ENCODE results near the gene FAM117A. TPM values are rescaled to one million over a fixed set of nuclear protein-coding genes. Genes with fewer than 3 reads are reported as not detected.

The FAM117A gene
- total RNA-seq, 2 experiments from 2014 or later = 23.2 to 26.5 TPM

- TF ChIP-seq CTCF (IDR thresholded peaks at IDR 0.05) = no peak
- Mint-ChIP-seq H3K27ac (peak overlapping the region; percentile 87), H3K27me3 (no peaks in the 10 kb centered on the region), H3K4me3 (peak overlapping the region; percentile 99), H3K4me1 (ENCODE audit: low read depth) (peaks cover 49% of the 10 kb centered on the region), H3K9me3 (no peaks in the 10 kb centered on the region), H3K36me3 (ENCODE audit: low read depth) (peaks cover 82% of the 10 kb centered on the region)
- peaks cover 67% of the 10 kb centered on the region for H3K36me3 ChIP-seq (ENCODE audit: insufficient read depth, low read length)
- ATAC-seq (ENCODE audit: poor library complexity) = peak; percentile 19
- peak overlapping the region; percentile 83 to 94 for H3K27ac ChIP-seq (ENCODE audit: low read depth in 1 of 2, low read length in 2 of 2)
- intact Hi-C loops (cut with DNase I, micrococcal nuclease) = loop anchor here (5.0 to 10.0 kb wide), 4 partner anchors 145 to 388 kb away; partner anchors contain the start of genes DLX3 (in 1 of the 2), PDK2 (in 1 of the 2) and PHB1 (in 1 of the 2)
- peaks cover 34% of the 10 kb centered on the region for H3K4me1 ChIP-seq (ENCODE audit: insufficient read depth, low read length)
- DNase-seq = peak in 9 of 14 experiments; percentile 19 to 70 (median 45)
- H3K4me3 ChIP-seq (ENCODE audit: low read length) = peak overlapping the region; percentile 81
- no peaks in the 10 kb centered on the region for H3K27me3 ChIP-seq (ENCODE audit: control insufficient read depth in 1 of 2, insufficient read depth in 2 of 2, low read length in 2 of 2)
- ChIA-PET CTCF (interaction anchor here (0.8 to 5.3 kb wide), 18 partner anchors 9 to 140 kb away, joined by 3 to 67 read pairs (median 6); partner anchors contain the start of genes FAM117A and KAT7), POLR2A (interaction anchor here (0.9 to 3.5 kb wide), 18 partner anchors 8 to 1160 kb away, joined by 3 to 77 read pairs (median 9); partner anchors contain the start of genes FAM117A, KAT7 and SPOP)
- H3K9me3 ChIP-seq (ENCODE audit: control insufficient read depth in 1 of 2, insufficient read depth in 1 of 2, low read length in 2 of 2) = no peaks in the 10 kb centered on the region
These were observed 56.7 kb downstream of the FAM117A start for GRCh38 chr17:49707246-49707607.

- TF ChIP-seq CTCF (IDR thresholded peaks at IDR 0.05) = no peak
- peaks cover 55% of the 10 kb centered on the region for H3K4me1 Mint-ChIP-seq (ENCODE audit: low read depth)
- peaks cover 81% of the 10 kb centered on the region for H3K36me3 Mint-ChIP-seq (ENCODE audit: low read depth)
- no peaks in the 10 kb centered on the region for H3K27me3 ChIP-seq (ENCODE audit: control insufficient read depth in 1 of 2, insufficient read depth in 2 of 2, low read length in 2 of 2)
- DNase-seq = no peak
- H3K36me3 ChIP-seq (ENCODE audit: insufficient read depth, low read length) = peaks cover 70% of the 10 kb centered on the region
- no peaks in the 10 kb centered on the region for H3K27me3 Mint-ChIP-seq
- H3K4me3 ChIP-seq (ENCODE audit: low read length) = no peak overlapping the region
- ChIA-PET POLR2A (interaction anchor here (1.2 to 1.4 kb wide), 2 partner anchors 37 to 113 kb away, joined by 3 read pairs; no protein-coding TSS in a partner anchor), CTCF (interaction anchor here (1.8 kb wide), 1 partner anchor 135 kb away, joined by 6 read pairs; no protein-coding TSS in a partner anchor)
- peaks cover 34% of the 10 kb centered on the region for H3K4me1 ChIP-seq (ENCODE audit: insufficient read depth, low read length)
- ATAC-seq (ENCODE audit: poor library complexity) = no peak
- intact Hi-C loops (cut with DNase I, micrococcal nuclease) = loop anchor here (5.0 to 10.0 kb wide), 4 partner anchors 147 to 390 kb away; partner anchors contain the start of genes DLX3 (in 1 of the 2), PDK2 (in 1 of the 2) and PHB1 (in 1 of the 2)
- peak overlapping the region; percentile 87 for H3K27ac Mint-ChIP-seq
- no peaks in the 10 kb centered on the region for H3K9me3 ChIP-seq (ENCODE audit: control insufficient read depth in 1 of 2, insufficient read depth in 1 of 2, low read length in 2 of 2)
- H3K9me3 Mint-ChIP-seq = no peaks in the 10 kb centered on the region
- H3K4me3 Mint-ChIP-seq = peak overlapping the region; percentile 85
- H3K27ac ChIP-seq (ENCODE audit: low read depth in 1 of 2, low read length in 2 of 2) = no peak overlapping the region
These were observed 58.7 kb downstream of the FAM117A start for GRCh38 chr17:49705254-49705653.

DNA sequence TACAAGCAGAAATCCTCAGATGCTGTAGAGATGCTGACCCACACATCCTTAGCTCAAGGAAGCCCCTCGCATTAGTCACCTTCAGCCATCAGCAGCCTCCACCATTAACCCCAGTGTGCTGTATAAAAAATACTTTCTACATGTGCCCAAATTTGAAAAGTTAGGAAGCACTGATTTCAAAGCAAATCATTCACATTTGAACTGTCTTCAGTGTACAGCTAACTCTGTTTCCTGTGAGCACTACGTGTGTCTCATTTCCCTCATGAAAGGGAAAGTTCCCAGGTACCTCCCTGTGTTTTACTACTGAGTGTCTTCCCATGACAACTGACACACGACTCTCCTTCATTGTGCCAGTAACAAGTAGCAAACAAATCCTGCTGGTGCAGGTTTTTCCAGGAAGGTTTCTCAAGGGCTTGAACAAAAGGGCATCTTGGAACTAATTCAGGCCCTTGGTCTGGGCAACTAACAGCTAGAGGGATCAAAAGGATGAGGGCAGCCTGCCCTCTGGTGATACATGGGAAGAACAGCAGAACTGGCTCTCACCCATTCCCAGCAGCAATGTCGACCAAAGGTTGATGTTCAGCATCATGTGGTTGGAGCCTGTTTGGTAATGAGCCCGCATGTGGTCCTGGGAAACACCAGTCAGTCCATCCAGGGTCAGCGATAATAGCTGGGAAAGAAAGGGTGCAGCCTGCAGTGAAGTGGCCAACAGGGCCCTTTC, 60.2 kb downstream of the FAM117A start:
- Mint-ChIP-seq H3K27me3 (no peaks in the 10 kb centered on the region), H3K9me3 (no peaks in the 10 kb centered on the region), H3K27ac (peak overlapping the region; percentile 55), H3K36me3 (ENCODE audit: low read depth) (peaks cover 82% of the 10 kb centered on the region), H3K4me3 (no peak overlapping the region), H3K4me1 (ENCODE audit: low read depth) (peaks cover 53% of the 10 kb centered on the region)
- Histone ChIP-seq H3K36me3 (ENCODE audit: insufficient read depth, low read length) (peaks cover 65% of the 10 kb centered on the region), H3K4me3 (ENCODE audit: low read length) (no peak overlapping the region), H3K27ac (ENCODE audit: low read depth in 1 of 2, low read length in 2 of 2) (no peak overlapping the region), H3K27me3 (ENCODE audit: control insufficient read depth in 1 of 2, insufficient read depth in 2 of 2, low read length in 2 of 2) (no peaks in the 10 kb centered on the region), H3K4me1 (ENCODE audit: insufficient read depth, low read length) (peaks cover 28% of the 10 kb centered on the region), H3K9me3 (ENCODE audit: control insufficient read depth in 1 of 2, insufficient read depth in 1 of 2, low read length in 2 of 2) (no peaks in the 10 kb centered on the region)
- POLR2A ChIA-PET = interaction anchor here (0.9 kb wide), 2 partner anchors 36 to 60 kb away, joined by 3 read pairs; partner anchors contain the start of gene FAM117A
- CTCF ChIA-PET = interaction anchor here (1.5 kb wide), 1 partner anchor 134 kb away, joined by 7 read pairs; no protein-coding TSS in a partner anchor
- TF ChIP-seq CTCF (IDR thresholded peaks at IDR 0.05) = peak; percentile 26
- no peak for ATAC-seq (ENCODE audit: poor library complexity)
- intact Hi-C loops (cut with DNase I, micrococcal nuclease) = loop anchor here (10.0 kb wide), 2 partner anchors 291 to 391 kb away; partner anchors contain the start of genes DLX3 (in 1 of the 2) and PDK2 (in 1 of the 2)
- DNase-seq = peak in 3 of 14 experiments; percentile 19 to 56 (median 48)

All from CD4-positive, alpha-beta T cell (primary cell).